Measurements from ENCODE around the gene KREMEN1.

The KREMEN1 gene

DNA sequence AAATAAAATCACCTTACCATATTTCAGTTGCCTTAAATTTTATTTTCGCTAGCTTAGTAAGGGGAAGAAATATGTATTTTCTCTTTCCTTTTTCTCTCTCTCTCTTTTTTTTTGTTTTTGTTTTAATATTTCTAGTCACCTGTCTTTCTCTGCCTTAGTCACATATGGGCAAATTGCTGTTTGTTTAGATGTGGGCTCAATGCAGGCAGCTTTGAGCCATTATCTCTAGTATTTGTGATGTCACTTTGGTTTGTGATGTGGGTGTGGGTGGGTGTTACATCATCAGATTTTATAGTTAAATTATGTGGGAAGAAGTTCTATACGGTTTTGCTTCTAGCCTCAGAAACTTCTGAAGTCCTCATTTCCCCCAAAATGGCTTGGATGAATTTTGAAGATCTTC lies 11.1 kb upstream of the KREMEN1 start, which contains the start of gene C22orf31:
TSS of gene C22orf31 (minus strand) at position 59 of the 400 bp plus-strand sequence. CDS start at position 20, 39 bp downstream.
- Histone ChIP-seq H3K4me1 (ENCODE audit: low read length) (no peaks in the 10 kb centered on the region), H3K27ac (ENCODE audit: low read length) (no peak within 1 kb of the TSS), H3K4me2 (ENCODE audit: low read depth, low read length) (no peak within 1 kb of the TSS), H3K27me3 (replicated peaks; ENCODE audit: insufficient read depth, low read length) (no peaks in the 10 kb centered on the region), H3K4me3 (ENCODE audit: low read length) (no peak within 1 kb of the TSS), H4K20me1 (ENCODE audit: insufficient read depth, low read length) (no peaks in the 10 kb centered on the region), H3K9me2 (replicated peaks; ENCODE audit: insufficient read depth, low read length) (no peaks in the 10 kb centered on the region), H3K79me2 (ENCODE audit: low read length) (no peaks in the 10 kb centered on the region), H2AFZ (ENCODE audit: low read length) (no peak within 1 kb of the TSS), H3F3A (ENCODE audit: insufficient read depth, low read length) (no peaks in the 10 kb centered on the region), H3K36me3 (replicated peaks; ENCODE audit: insufficient read depth, low read length) (no peaks in the 10 kb centered on the region), H3K9ac (ENCODE audit: low read length) (no peak within 1 kb of the TSS), H3K9me3 (replicated peaks; ENCODE audit: insufficient read depth, low read length) (no peaks in the 10 kb centered on the region)
- no peak for DNase-seq
- TF ChIP-seq, protein P1, sequence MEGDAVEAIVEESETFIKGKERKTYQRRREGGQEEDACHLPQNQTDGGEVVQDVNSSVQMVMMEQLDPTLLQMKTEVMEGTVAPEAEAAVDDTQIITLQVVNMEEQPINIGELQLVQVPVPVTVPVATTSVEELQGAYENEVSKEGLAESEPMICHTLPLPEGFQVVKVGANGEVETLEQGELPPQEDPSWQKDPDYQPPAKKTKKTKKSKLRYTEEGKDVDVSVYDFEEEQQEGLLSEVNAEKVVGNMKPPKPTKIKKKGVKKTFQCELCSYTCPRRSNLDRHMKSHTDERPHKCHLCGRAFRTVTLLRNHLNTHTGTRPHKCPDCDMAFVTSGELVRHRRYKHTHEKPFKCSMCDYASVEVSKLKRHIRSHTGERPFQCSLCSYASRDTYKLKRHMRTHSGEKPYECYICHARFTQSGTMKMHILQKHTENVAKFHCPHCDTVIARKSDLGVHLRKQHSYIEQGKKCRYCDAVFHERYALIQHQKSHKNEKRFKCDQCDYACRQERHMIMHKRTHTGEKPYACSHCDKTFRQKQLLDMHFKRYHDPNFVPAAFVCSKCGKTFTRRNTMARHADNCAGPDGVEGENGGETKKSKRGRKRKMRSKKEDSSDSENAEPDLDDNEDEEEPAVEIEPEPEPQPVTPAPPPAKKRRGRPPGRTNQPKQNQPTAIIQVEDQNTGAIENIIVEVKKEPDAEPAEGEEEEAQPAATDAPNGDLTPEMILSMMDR (IDR thresholded peaks at IDR 0.05; ENCODE audit: low read length), result no peak
- TF ChIP-seq EZH2phosphoT487 (IDR thresholded peaks at IDR 0.05; ENCODE audit: low read length) (no peak), EZH2 (optimal IDR thresholded peaks at IDR 0.05; ENCODE audit: low read depth, low read length) (no peak)

GRCh38 chr22:29062286-29062821 lies 10.5 kb upstream of the KREMEN1 start:
- no peak for TF ChIP-seq EZH2phosphoT487 (IDR thresholded peaks at IDR 0.05; ENCODE audit: low read length)
- TF ChIP-seq, protein P1 (IDR thresholded peaks at IDR 0.05; ENCODE audit: low read length), result no peak
- TF ChIP-seq EZH2 (optimal IDR thresholded peaks at IDR 0.05; ENCODE audit: low read depth, low read length), result no peak
- no peak overlapping the region for H3K4me2 ChIP-seq (ENCODE audit: low read depth, low read length)
- no peak overlapping the region for H2AFZ ChIP-seq (ENCODE audit: low read length)
- DNase-seq, result no peak
- no peak overlapping the region for H3K9ac ChIP-seq (ENCODE audit: low read length)
- no peaks in the 10 kb centered on the region for H3K9me3 ChIP-seq (replicated peaks; ENCODE audit: insufficient read depth, low read length)
- H3K4me3 ChIP-seq (ENCODE audit: low read length), result no peak overlapping the region
- H3F3A ChIP-seq (ENCODE audit: insufficient read depth, low read length), result no peaks in the 10 kb centered on the region
- no peaks in the 10 kb centered on the region for H3K36me3 ChIP-seq (replicated peaks; ENCODE audit: insufficient read depth, low read length)
- no peaks in the 10 kb centered on the region for H4K20me1 ChIP-seq (ENCODE audit: insufficient read depth, low read length)
- no peaks in the 10 kb centered on the region for H3K27me3 ChIP-seq (replicated peaks; ENCODE audit: insufficient read depth, low read length)
- H3K27ac ChIP-seq (ENCODE audit: low read length), result no peak overlapping the region
- no peaks in the 10 kb centered on the region for H3K4me1 ChIP-seq (ENCODE audit: low read length)
- no peaks in the 10 kb centered on the region for H3K79me2 ChIP-seq (ENCODE audit: low read length)
- no peaks in the 10 kb centered on the region for H3K9me2 ChIP-seq (replicated peaks; ENCODE audit: insufficient read depth, low read length)

- no peak for DNase-seq
- Histone ChIP-seq H3K4me2 (ENCODE audit: low read depth, low read length) (no peak overlapping the region), H2AFZ (ENCODE audit: low read length) (no peak overlapping the region), H3F3A (ENCODE audit: insufficient read depth, low read length) (no peaks in the 10 kb centered on the region), H3K79me2 (ENCODE audit: low read length) (no peaks in the 10 kb centered on the region), H3K9ac (ENCODE audit: low read length) (no peak overlapping the region), H4K20me1 (ENCODE audit: insufficient read depth, low read length) (no peaks in the 10 kb centered on the region), H3K27me3 (replicated peaks; ENCODE audit: insufficient read depth, low read length) (no peaks in the 10 kb centered on the region), H3K4me1 (ENCODE audit: low read length) (no peaks in the 10 kb centered on the region), H3K36me3 (replicated peaks; ENCODE audit: insufficient read depth, low read length) (no peaks in the 10 kb centered on the region), H3K4me3 (ENCODE audit: low read length) (no peak overlapping the region), H3K27ac (ENCODE audit: low read length) (no peak overlapping the region), H3K9me3 (replicated peaks; ENCODE audit: insufficient read depth, low read length) (no peaks in the 10 kb centered on the region), H3K9me2 (replicated peaks; ENCODE audit: insufficient read depth, low read length) (no peaks in the 10 kb centered on the region)
- TF ChIP-seq, protein P1 (IDR thresholded peaks at IDR 0.05; ENCODE audit: low read length), result no peak
- TF ChIP-seq EZH2phosphoT487 (IDR thresholded peaks at IDR 0.05; ENCODE audit: low read length) (no peak), EZH2 (optimal IDR thresholded peaks at IDR 0.05; ENCODE audit: low read depth, low read length) (no peak)
Observed at GRCh38 chr22:29065468-29066190, 7.2 kb upstream of the KREMEN1 start.

All from MM.1S (cell line).